Vagina (tissue), 2 donors: ENCODE results near the gene RPL27A.

Experiments
- CTCF ChIP-seq, 3 experiments: fragments of 450-650 bp in 2 of 3; fragments of 200-600 bp in 1 of 3; sonication (generic) in 1 of 3; IDR thresholded peaks; one replicate each; pipeline ENCODE4 v1.5.1; 2017 to 2019; ENCODE audit warnings: antibody characterized with exemption in 3 of 3, mild to moderate bottlenecking in 2 of 3, moderate library complexity in 2 of 3
- POLR2AphosphoS5 ChIP-seq, 2 donors: sonication (generic); formaldehyde crosslinking; IDR thresholded peaks; one replicate each; pipeline ENCODE4 v1.9.0; 2017; ENCODE audit warnings: antibody characterized with exemption in 2 of 2, mild to moderate bottlenecking in 2 of 2, low read depth in 1 of 2; ENCODE audit not compliant: insufficient read depth in 1 of 2

DNA sequence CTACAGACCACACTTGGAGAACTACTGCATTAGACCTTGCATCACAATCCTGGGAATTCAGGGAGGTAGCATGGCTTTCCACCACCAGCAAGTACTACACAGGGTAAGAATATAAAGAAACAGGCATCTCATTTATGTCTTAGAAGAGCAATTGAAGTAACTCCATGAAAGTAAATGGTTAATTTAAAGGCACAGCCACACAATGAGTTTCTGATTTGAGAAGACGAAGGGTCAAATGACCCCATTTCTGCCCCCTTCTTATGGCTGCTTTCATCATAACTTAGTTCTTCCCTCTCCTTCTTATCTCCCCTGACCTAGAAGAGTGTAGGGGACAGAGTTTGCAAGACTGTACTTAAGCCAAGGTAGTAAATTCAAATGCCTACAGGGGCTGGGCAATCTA lies 6.1 kb upstream of the RPL27A start:
- TF ChIP-seq CTCF (IDR thresholded peaks at IDR 0.05) = no peak
- TF ChIP-seq POLR2AphosphoS5 (IDR thresholded peaks at IDR 0.05; ENCODE audit: insufficient read depth in 1 of 2, low read depth in 1 of 2) = no peak
